GM12892 (cell line): Measurements from ENCODE around the gene DNPEP.

Experiments used
- POLR2A ChIP-seq: IDR thresholded peaks from 2 replicates; pipeline ENCODE4 v1.6.1; 2011; ENCODE audit warnings: low read depth, low read length, control low read depth
- POLR2AphosphoS5 ChIP-seq: IDR thresholded peaks from 2 replicates; pipeline ENCODE4 v1.6.1; 2011; ENCODE audit warnings: low read depth, low read length, control low read depth
- TAF1 ChIP-seq: IDR thresholded peaks from 2 replicates; pipeline ENCODE4 v1.6.1; 2011; ENCODE audit warnings: low read depth, mild to moderate bottlenecking, control low read depth, low read length, borderline replicate concordance

- TF ChIP-seq POLR2A (no peak), POLR2AphosphoS5 (no peak), TAF1 (no peak)
These were observed 33.1 kb downstream of the DNPEP start for GRCh38 chr2:219354582-219354981.
